Measurements from ENCODE around the gene CTDSP2. TPM values are rescaled to one million over a fixed set of nuclear protein-coding genes. Genes with fewer than 3 reads are reported as not detected.

The CTDSP2 gene
- polyA plus RNA-seq, 3 donors, result 59.1 to 148 (median 70.2) TPM

DNA sequence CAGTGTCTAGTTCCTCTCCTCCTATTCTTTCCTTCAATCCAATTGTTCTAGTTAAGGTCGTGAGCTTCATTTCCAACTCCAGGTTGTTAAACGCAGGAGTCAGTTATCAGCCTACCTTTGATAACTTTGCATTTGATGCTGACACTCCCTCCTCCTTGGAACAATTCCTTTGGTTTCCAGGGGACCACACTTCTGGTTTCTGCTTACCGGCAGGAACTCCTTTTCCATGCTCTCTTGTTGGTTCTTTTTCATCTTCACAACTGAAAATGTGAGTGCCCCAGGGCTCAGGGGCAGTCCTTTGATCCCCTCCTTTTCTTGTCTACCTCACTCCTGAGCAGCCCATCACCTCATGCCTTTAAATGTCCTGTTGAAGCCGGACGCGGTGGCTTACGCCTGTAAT, 69.2 kb downstream of the CTDSP2 start:
- H3K9ac ChIP-seq (ENCODE audit: insufficient read depth, low read length, poor library complexity, severe bottlenecking), result no peak overlapping the region
- H3K9me3 ChIP-seq (replicated peaks in 1 of 2; ENCODE audit: control insufficient read depth in 1 of 2, insufficient read depth in 1 of 2, low read length in 2 of 2), result no peaks in the 10 kb centered on the region
- intact Hi-C loops (cut with micrococcal nuclease), result no loop called here
- DNase-seq, result no peak
- H3K27ac Mint-ChIP-seq, result no peak overlapping the region
- H3K27me3 Mint-ChIP-seq (ENCODE audit: low read depth in 3 of 3), result peaks cover 0 to 2% (median 0%) of the 10 kb centered on the region in 3 donors
- H3K4me1 ChIP-seq (ENCODE audit: control insufficient read depth in 1 of 2, insufficient read depth in 2 of 2, low read length in 2 of 2), result peaks cover 54 to 55% of the 10 kb centered on the region in 2 donors
- H3K27me3 ChIP-seq (ENCODE audit: control insufficient read depth in 2 of 2, insufficient read depth in 2 of 2, low read length in 2 of 2), result no peaks in the 10 kb centered on the region
- H3K27ac ChIP-seq (ENCODE audit: low read depth in 1 of 2, low read length in 2 of 2), result no peak overlapping the region
- peaks cover 51% of the 10 kb centered on the region for H3K4me1 Mint-ChIP-seq
- H3K4me2 ChIP-seq (replicated peaks; ENCODE audit: extremely low read depth, low read length, poor library complexity, severe bottlenecking), result no peak overlapping the region
- no peaks in the 10 kb centered on the region for H4K20me1 ChIP-seq (ENCODE audit: insufficient read depth, low read length)
- no peak overlapping the region for H3K4me3 Mint-ChIP-seq
- 93% methylated on average over 3 of the region's 7 CpGs for WGBS (ENCODE audit: insufficient coverage)
- no peaks in the 10 kb centered on the region for H3K36me3 ChIP-seq (replicated peaks in 1 of 2; ENCODE audit: control insufficient read depth in 1 of 2, insufficient read depth in 2 of 2, low read length in 2 of 2)
- no peaks in the 10 kb centered on the region for H3K79me2 ChIP-seq (ENCODE audit: insufficient read depth, low read length)
- no peak overlapping the region for H3K4me3 ChIP-seq (replicated peaks in 1 of 3; ENCODE audit: low read depth in 2 of 3, low read length in 3 of 3)
- H2AFZ ChIP-seq (ENCODE audit: insufficient read depth, low read depth, low read length, poor library complexity, severe bottlenecking), result no peak overlapping the region
- TF ChIP-seq, protein P1, sequence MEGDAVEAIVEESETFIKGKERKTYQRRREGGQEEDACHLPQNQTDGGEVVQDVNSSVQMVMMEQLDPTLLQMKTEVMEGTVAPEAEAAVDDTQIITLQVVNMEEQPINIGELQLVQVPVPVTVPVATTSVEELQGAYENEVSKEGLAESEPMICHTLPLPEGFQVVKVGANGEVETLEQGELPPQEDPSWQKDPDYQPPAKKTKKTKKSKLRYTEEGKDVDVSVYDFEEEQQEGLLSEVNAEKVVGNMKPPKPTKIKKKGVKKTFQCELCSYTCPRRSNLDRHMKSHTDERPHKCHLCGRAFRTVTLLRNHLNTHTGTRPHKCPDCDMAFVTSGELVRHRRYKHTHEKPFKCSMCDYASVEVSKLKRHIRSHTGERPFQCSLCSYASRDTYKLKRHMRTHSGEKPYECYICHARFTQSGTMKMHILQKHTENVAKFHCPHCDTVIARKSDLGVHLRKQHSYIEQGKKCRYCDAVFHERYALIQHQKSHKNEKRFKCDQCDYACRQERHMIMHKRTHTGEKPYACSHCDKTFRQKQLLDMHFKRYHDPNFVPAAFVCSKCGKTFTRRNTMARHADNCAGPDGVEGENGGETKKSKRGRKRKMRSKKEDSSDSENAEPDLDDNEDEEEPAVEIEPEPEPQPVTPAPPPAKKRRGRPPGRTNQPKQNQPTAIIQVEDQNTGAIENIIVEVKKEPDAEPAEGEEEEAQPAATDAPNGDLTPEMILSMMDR (IDR thresholded peaks at IDR 0.05), result no peak
- H3K36me3 Mint-ChIP-seq, result peaks cover 6 to 9% of the 10 kb centered on the region in 2 donors
- peaks cover 0 to 7% (median 0%) of the 10 kb centered on the region in 7 donors for H3K9me3 Mint-ChIP-seq

DNA sequence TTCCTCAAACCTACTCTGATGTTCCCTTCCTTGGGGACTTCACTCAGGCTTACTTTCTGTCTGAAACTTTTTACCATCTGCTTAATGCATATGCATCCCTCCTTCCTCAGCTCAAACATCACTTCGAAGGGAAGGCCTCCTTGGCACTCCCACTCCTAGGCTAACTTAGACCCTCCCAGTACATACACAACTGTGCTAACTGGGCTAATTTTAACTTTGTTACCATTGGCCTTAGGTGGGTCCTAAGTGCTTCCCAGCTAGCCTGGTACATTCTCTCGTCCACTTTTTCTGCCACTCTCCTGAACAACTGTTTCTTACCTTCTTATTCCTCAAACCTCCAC, 70.3 kb downstream of the CTDSP2 start:
- Mint-ChIP-seq H3K36me3 (peaks cover 6 to 9% of the 10 kb centered on the region in 2 donors), H3K27ac (peak overlapping the region in 4 of 7 donors; percentile 60 to 81 (median 77)), H3K27me3 (ENCODE audit: low read depth in 3 of 3) (peaks cover 0 to 2% (median 0%) of the 10 kb centered on the region in 3 donors), H3K4me3 (no peak overlapping the region), H3K9me3 (peaks cover 0 to 6% (median 0%) of the 10 kb centered on the region in 7 donors), H3K4me1 (peaks cover 46% of the 10 kb centered on the region)
- Histone ChIP-seq H4K20me1 (ENCODE audit: insufficient read depth, low read length) (no peaks in the 10 kb centered on the region), H3K36me3 (replicated peaks in 1 of 2; ENCODE audit: control insufficient read depth in 1 of 2, insufficient read depth in 2 of 2, low read length in 2 of 2) (no peaks in the 10 kb centered on the region), H3K4me3 (replicated peaks in 1 of 3; ENCODE audit: low read depth in 2 of 3, low read length in 3 of 3) (no peak overlapping the region), H3K9ac (ENCODE audit: insufficient read depth, low read length, poor library complexity, severe bottlenecking) (no peak overlapping the region), H2AFZ (ENCODE audit: insufficient read depth, low read depth, low read length, poor library complexity, severe bottlenecking) (peak overlapping the region; percentile 9), H3K27me3 (ENCODE audit: control insufficient read depth in 2 of 2, insufficient read depth in 2 of 2, low read length in 2 of 2) (no peaks in the 10 kb centered on the region), H3K27ac (ENCODE audit: low read depth in 1 of 2, low read length in 2 of 2) (peak overlapping the region in 1 of 2 donors; percentile 12), H3K4me1 (ENCODE audit: control insufficient read depth in 1 of 2, insufficient read depth in 2 of 2, low read length in 2 of 2) (peaks cover 49 to 52% of the 10 kb centered on the region in 2 donors), H3K79me2 (ENCODE audit: insufficient read depth, low read length) (no peaks in the 10 kb centered on the region), H3K9me3 (replicated peaks in 1 of 2; ENCODE audit: control insufficient read depth in 1 of 2, insufficient read depth in 1 of 2, low read length in 2 of 2) (no peaks in the 10 kb centered on the region), H3K4me2 (replicated peaks; ENCODE audit: extremely low read depth, low read length, poor library complexity, severe bottlenecking) (no peak overlapping the region)
- intact Hi-C loops (cut with micrococcal nuclease), result no loop called here
- WGBS (ENCODE audit: insufficient coverage), result 100% methylated on average over 1 of the region's 2 CpGs
- TF ChIP-seq, protein P1 (IDR thresholded peaks at IDR 0.05), result no peak
- no peak for DNase-seq
